Sciatic nerve (tissue), 2 donors: Measurements from ENCODE around the gene SENP6. TPM values are rescaled to one million over a fixed set of nuclear protein-coding genes. Genes with fewer than 3 reads are reported as not detected.
"Not testable (repeated sequence)": the region's sequence is repeated elsewhere in the genome, so short reads cannot be mapped to it uniquely, and the experiment has no call there.

Experiments used
- ATAC-seq: fragments of 200-7000 bp; cut with Tn5 transposase; one replicate; pipeline ENCODE4 v1.9.1; 2020; ENCODE audit warnings: mild to moderate bottlenecking, moderate library complexity
- DNase-seq: peaks from one replicate; pipeline ENCODE4 v3.0.0-alpha.2; 2020; ENCODE audit warnings: low spot score
- intact Hi-C: fragments of 100-400 bp; cut with DNase I; formaldehyde crosslinking; loops from one replicate; pipeline ENCODE4 v1.14.2; 2022
- total RNA-seq: library from RNA; stranded (reverse); fragmentation: NEBNext Ultra II Directional; extraction: Animal tissue kit (Norgen Biotek cat#: 25700); gene quantifications from one replicate; pipeline ENCODE4 v1.2.1, GENCODE V29; 2021
- donor health status: DM: no; HTN: no; CAD: no.
- donor health status: DM: no; HTN: no; CAD: no.

Gene SENP6
- total RNA-seq, 1 donor from 2014 or later: 163 TPM

GRCh38 chr6:75627708-75628107 is 26.0 kb downstream of the SENP6 start:
- intact Hi-C loops, ATAC-seq, DNase-seq: not testable (repeated sequence)

DNA sequence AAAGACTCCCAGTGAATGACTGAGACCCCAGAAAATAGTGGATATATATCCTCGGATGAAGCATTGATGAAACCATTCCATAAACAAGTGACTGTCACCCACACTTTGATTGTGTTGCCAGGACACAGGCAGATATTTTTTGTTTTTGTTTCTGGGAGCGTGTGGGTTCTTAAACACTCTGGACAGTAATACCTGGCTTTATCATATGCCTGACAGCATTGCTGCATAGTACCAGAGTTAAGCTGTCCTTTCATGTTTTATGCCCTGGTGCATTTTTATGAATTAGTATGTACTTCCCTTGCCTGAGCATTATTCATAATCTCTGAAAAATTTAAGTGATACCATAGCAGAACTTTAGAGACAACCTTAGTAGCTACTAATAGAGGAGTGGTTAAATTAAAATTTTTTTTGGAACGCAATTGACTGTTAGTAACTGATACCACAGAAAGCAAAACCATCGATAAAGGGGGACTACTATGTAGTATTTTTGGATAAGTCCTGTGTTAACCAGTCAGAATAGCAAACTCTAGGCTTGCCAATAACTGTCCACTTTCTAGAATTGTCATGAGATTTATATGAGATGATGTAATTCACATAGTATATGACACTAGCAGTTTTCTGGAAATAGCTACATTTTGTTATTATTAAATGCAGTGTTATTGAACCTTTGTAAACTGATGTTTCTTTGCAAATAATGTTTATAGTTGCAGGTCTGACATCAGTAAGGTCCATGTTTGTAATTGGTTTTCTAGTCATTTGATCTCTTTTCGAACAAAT is 30.4 kb downstream of the SENP6 start:
- intact Hi-C loops: no loop called here
- DNase-seq: no peak
- no peak for ATAC-seq

GRCh38 chr6:75633045-75633444 is 31.4 kb downstream of the SENP6 start:
- ATAC-seq (no peak), DNase-seq (no peak)
- intact Hi-C loops: no loop called here

DNA sequence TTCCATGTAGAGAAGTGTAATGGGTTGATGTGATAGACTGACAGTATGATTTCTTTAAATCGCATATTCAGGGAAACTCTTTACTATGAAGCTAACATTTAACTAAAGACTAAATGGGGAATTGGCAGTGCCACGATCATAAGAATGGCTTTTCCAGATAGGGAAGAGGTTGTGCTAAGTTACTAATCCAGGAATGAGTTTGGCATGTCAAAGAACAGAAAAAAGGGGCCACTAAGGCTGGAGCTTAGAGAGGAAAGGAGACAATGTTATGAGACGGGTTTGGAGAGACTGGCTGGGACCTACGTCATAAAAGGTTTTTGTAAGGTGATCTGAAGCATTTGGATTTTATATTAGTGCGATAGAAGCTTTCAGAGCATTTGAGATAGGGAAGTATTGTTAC is 40.6 kb downstream of the SENP6 start:
- intact Hi-C loops: no loop called here
- no peak for ATAC-seq

GRCh38 chr6:75643173-75643572 is 41.5 kb downstream of the SENP6 start:
- DNase-seq (no peak), ATAC-seq (no peak)
- intact Hi-C loops: no loop called here

More for the DNA sequence above, 40.6 kb downstream of the SENP6 start:
- no peak for DNase-seq

GRCh38 chr6:75656479-75656878 is 54.8 kb downstream of the SENP6 start:
- intact Hi-C loops: no loop called here

DNA sequence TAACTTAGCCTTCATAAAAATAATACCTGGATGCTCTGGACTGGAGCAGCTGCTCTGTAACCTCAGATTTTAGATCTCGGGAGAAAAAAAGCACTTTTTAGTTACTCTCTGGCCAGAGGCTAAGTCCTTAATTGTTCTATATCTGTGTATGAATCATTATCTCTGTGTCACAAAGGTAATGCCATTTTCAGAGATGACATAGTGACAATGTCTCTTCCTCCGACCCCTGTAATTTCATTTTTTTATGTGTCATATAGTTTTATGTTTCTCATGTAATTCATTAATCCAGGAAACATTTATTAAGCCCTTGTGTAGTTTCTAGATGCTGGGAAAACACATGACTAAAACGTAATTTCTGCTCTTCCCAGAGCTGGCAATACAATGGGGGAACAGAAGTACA is 55.6 kb downstream of the SENP6 start:
- ATAC-seq: no peak
- intact Hi-C loops: no loop called here
- DNase-seq: no peak

More at GRCh38 chr6:75656479-75656878, 54.8 kb downstream of the SENP6 start:
- no peak for DNase-seq
- no peak for ATAC-seq

GRCh38 chr6:75666592-75666991 is 64.9 kb downstream of the SENP6 start:
- intact Hi-C loops: no loop called here
- DNase-seq (no peak), ATAC-seq (no peak)

DNA sequence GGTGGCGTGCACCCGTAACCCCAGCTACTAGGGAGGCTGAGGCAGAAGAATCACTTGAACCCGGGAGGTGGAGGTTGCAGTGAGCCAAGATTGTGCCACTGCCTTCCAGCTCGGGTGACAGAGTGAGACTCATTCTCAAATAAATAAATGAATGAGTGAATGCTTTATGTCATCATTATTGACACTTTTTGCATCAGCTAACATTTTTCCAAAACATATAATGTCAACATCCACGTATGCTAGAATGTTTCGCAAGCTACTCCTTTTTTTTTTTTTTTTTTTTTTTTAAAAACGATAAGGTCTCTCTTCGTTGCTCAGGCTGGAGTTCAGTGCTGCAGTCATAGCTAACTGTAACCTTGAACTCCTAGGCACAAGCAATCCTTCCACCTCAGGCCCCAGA is 72.2 kb downstream of the SENP6 start:
- intact Hi-C loops: no loop called here
- DNase-seq (no peak), ATAC-seq (no peak)

GRCh38 chr6:75676377-75676776 is 74.7 kb downstream of the SENP6 start:
- ATAC-seq (no peak), DNase-seq (no peak)
- intact Hi-C loops: no loop called here

GRCh38 chr6:75682548-75682947 is 80.9 kb downstream of the SENP6 start:
- DNase-seq, intact Hi-C loops, ATAC-seq: not testable (repeated sequence)

DNA sequence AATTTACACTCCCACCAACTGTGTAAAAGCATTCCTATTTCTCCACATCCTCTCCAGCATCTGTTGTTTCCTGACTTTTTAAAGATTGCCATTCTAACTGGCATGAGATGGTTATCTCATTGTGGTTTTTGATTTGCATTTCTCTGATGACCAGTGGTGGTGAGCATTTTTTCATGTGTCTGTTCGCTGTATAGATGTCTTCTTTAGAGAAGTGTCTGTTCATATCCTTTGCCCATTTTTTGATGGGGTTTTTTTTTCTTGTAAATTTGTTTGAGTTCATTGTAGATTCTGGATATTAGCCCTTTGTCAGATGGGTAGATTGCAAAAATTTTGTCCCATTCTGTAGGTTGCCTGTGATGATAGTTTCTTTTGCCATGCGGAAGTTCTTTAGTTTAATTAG is 81.3 kb downstream of the SENP6 start:
- ATAC-seq, intact Hi-C loops, DNase-seq: not testable (repeated sequence)

- intact Hi-C loops, ATAC-seq, DNase-seq: not testable (repeated sequence)
Measured at GRCh38 chr6:75687535-75687934, 85.9 kb downstream of the SENP6 start.

- intact Hi-C loops, ATAC-seq, DNase-seq: not testable (repeated sequence)
Measured at GRCh38 chr6:75687937-75688336, 86.3 kb downstream of the SENP6 start.

- intact Hi-C loops: no loop called here
- DNase-seq (no peak), ATAC-seq (no peak)
Measured at GRCh38 chr6:75689576-75689975, 87.9 kb downstream of the SENP6 start.

DNA sequence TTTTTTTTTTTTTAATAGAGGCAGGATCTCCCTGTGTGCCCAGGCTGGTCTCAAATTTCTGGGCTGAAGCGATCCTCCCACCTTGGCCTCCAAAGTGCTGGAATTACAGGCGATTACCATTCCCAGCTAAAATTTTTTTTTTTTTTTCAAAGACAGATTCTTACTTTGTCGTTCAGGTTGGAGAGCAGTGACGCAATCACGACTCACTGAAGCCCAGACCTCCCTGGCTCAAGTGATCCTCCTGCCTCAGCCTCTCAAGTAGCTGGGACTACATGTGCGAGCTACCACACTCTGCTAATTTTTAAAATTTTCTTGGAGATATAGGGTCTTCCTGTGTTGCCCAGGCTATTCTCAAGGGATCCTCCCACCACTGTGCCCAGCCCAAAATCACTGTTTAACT is 89.3 kb downstream of the SENP6 start:
- DNase-seq (no peak), ATAC-seq (no peak)
- intact Hi-C loops: no loop called here

DNA sequence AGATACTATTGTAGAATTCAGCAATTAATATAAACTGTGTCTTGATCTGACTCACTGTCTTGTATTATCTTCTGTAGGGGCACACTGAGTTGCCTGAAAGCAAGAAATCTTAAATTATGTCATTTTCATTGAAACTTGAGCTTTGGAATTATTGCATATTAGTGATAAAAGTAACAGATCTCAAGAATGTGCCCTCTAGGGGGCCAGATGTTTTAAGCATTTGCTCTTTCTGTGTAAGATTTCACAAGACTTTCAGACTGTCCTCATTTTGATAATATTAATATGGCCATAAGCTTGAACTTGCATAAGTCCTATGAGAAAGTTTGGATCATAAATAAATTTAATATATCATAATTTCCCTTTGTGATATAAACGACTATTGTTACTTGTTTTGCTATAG is 91.9 kb downstream of the SENP6 start:
- DNase-seq (no peak), ATAC-seq (no peak)
- intact Hi-C loops: no loop called here

- intact Hi-C loops: no loop called here
- ATAC-seq: no peak
- DNase-seq: no peak
Measured at GRCh38 chr6:75694406-75694805, 92.7 kb downstream of the SENP6 start.

DNA sequence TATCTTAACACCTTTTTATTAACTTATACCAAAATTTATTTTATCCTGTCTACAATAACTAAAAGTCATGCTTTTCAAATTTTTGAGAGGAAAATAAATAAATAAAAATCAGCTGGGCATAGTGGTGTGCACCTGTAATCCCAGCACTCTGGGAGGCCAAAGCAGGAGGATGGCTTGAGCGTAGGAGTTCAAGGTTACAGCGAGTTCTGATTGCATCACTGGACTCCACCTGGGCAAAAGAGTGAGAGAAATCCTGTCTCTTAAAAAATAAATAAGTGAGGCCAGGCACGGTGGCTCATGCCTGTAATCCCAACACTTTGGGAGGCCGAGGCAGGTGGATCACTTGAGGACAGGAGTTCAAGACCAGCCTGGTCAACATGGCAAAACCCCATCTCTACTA is 106.7 kb downstream of the SENP6 start:
- ATAC-seq, intact Hi-C loops, DNase-seq: not testable (repeated sequence)

- no peak for ATAC-seq
- DNase-seq: no peak
- intact Hi-C loops: no loop called here
Measured at GRCh38 chr6:75711173-75711572, 109.5 kb downstream of the SENP6 start.

- DNase-seq (no peak), ATAC-seq (no peak)
- intact Hi-C loops: no loop called here
Measured at GRCh38 chr6:75719133-75719532, 117.5 kb downstream of the SENP6 start.
